HFF-Myc (cell line): Measurements from ENCODE around the gene OVCH2.

Source experiments
- DNase-seq: peaks from one replicate; pipeline ENCODE4 v3.0.0-alpha.2; 2011; ENCODE audit warnings: low read depth; ENCODE audit errors: extremely low read depth
- H3K4me3 ChIP-seq: replicated peaks from 2 replicates; pipeline ENCODE4 v1.5.1; 2011; ENCODE audit warnings: low read depth, mild to moderate bottlenecking, control low read depth, low read length
- TF ChIP-seq, protein P1 (sequence below): IDR thresholded peaks from 2 replicates; pipeline ENCODE4 v1.5.1; 2012; ENCODE audit warnings: mild to moderate bottlenecking, low read depth, low read length, control low read depth; ENCODE audit errors: missing control alignments

The OVCH2 gene

DNA sequence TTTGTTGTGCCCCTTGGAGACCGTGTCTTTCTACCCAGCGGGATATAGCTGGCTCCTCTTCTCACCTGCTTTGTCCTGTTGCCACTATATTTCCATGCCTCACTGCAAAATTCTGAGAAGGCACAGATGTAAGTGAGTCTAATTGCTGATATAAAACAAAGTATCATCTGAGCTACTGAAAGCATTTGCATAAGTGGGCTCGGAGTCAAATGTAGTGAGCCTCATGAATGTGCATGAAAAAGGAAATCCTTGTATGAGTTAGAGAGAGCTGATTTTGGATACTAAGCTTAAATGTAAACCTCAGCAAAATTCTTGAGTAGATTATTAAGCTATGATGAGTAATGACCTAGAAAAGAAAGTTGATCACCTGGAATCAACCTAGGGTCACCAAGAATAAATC is 13.9 kb downstream of the OVCH2 start:
- no peak for DNase-seq
- TF ChIP-seq, protein P1, sequence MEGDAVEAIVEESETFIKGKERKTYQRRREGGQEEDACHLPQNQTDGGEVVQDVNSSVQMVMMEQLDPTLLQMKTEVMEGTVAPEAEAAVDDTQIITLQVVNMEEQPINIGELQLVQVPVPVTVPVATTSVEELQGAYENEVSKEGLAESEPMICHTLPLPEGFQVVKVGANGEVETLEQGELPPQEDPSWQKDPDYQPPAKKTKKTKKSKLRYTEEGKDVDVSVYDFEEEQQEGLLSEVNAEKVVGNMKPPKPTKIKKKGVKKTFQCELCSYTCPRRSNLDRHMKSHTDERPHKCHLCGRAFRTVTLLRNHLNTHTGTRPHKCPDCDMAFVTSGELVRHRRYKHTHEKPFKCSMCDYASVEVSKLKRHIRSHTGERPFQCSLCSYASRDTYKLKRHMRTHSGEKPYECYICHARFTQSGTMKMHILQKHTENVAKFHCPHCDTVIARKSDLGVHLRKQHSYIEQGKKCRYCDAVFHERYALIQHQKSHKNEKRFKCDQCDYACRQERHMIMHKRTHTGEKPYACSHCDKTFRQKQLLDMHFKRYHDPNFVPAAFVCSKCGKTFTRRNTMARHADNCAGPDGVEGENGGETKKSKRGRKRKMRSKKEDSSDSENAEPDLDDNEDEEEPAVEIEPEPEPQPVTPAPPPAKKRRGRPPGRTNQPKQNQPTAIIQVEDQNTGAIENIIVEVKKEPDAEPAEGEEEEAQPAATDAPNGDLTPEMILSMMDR, result no peak
- no peak overlapping the region for H3K4me3 ChIP-seq

DNA sequence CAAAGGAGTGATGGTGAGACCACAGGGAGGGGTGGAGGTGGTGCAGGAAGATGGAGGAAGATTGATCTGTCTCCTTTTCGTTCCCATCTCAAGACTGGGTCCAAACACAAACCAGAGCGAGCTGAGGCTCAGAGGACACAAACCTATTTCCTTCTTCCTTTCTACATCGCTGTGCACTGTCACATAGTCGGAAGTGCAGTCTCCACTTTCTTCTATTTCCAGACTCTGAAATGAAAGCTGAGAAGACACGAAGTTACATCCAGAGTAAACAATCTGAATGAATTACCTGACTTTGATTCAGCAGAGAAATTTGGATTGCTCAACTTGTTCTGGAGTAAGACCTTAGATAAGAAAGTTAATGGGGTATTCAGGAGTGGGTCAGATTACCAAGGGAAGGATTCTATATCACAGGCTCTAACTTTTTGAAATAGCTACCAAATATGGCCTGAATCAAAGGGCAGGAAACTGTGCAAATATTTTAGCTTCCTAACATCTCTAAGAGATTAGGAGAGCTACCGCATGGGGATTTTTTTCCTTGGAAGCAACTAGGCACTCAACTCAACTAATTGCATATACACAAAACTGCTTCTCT is 14.4 kb downstream of the OVCH2 start:
- H3K4me3 ChIP-seq, result no peak overlapping the region
- TF ChIP-seq, protein P1, result no peak
- DNase-seq, result no peak

DNA sequence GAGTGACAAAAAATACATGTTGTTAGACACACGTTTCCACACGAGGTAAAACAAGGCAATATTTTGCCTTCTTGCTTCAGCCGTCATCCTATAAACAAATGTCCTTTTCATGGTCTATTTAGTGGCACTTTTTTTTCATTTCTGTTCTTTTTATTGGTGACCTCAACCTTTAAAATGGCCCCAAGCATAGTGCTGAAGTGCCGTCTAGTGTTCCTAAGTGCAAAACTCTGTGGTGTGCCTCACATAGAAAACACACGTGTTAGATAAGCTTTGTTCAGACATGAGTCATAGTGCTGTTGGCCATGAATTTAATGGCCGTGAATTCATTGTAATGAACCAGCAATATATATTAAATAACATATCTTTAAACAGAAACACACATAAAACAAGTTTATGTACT is 15.6 kb downstream of the OVCH2 start:
- H3K4me3 ChIP-seq, result no peak overlapping the region
- peak; percentile 56 for DNase-seq
- TF ChIP-seq, protein P1, result peak; percentile 25

DNA sequence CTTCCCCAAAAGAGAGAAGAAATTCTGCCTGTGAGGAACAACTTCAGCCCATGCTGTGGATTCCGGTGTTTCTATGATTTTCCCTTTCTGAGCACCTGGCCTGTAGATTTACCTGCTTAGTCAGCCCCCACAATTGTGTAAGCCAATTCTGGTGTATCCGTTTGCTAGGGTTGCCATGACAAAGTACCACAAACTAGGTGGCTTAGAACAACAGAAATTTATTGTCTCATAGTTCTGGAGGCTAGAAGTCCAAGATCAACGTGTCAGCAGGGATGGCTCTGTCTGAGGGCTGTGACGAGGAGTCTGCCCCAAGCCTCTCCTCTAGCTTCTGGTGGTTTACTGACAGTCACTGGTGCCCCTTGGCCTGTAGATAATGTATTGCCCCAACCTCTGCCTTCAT is 17.0 kb downstream of the OVCH2 start:
- no peak overlapping the region for H3K4me3 ChIP-seq
- TF ChIP-seq, protein P1, result no peak
- no peak for DNase-seq

DNA sequence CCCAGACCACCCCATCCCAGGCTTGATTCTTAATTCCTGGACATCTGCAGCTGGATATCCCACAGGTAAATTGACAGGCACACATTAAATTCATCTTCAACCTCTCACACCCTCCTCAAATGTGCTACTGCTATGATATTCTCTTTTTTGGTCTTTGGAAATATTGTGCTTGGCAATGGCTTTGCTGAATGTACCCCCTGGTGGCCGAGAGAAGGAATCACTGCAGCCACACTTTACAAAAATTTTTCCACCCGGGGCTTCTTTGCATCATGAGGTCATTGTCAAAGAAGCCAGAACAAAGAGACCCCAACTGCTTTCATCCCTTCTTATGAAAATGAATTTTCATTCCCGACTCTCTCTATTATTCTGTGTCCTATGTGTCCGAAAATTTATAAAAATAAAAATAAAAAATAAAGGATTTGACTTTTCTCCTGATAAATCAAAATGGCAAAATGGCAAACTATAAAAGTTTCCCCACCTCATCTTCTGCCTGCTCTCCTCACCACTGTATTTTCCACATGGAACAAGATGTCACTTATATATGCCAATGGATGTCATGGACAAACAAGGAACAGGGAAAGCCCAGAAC is 17.9 kb downstream of the OVCH2 start:
- TF ChIP-seq, protein P1, result peak; percentile 81
- no peak for DNase-seq
- no peak overlapping the region for H3K4me3 ChIP-seq

DNA sequence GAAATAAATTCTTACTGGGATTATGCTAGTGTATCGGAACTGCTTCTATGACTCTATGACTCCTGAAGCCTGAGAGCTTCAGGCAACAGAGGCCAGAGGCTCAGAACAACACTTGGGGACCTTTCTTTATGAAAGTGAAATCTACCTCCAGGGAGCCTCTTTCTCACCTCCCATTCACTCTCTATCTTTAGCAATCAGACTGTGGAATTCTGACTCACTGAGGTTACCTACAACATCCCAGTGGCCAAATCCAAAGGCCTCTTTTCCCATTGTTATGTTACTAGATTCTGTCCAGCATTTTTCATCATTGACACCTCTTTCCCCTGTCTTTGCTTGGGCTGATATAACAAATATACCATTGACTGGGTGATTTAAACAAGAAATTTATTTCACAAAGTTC is 18.9 kb downstream of the OVCH2 start:
- DNase-seq, result no peak
- TF ChIP-seq, protein P1, result no peak

DNA sequence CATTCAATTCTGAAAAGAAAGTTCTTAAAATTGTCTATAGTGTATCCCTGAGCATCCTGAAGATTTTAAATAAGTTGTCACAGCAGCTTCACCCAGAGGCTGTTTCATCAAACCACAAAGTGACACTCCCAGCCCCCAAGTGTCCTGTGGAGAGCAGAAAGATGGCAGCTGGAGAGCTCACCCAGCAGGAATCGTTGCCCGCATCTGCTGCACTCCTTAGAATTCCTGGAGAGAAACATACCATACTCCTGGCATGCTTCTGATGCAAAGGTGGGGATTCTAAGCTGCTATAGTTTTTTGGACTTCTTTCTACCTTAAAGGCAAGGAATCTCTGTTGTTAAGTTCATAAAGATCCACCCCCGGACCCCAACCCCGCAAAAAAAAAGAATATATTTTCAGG is 19.5 kb downstream of the OVCH2 start:
- TF ChIP-seq, protein P1, result no peak

More for the DNA sequence above, 18.9 kb downstream of the OVCH2 start:
- H3K4me3 ChIP-seq, result no peak overlapping the region

More for the DNA sequence above, 19.5 kb downstream of the OVCH2 start:
- no peak for DNase-seq
- no peak overlapping the region for H3K4me3 ChIP-seq
